ENCODE results near the gene ZNF808.
"Not testable (repeated sequence)": the region's sequence is repeated elsewhere in the genome, so short reads cannot be mapped to it uniquely, and the experiment has no call there.

The ZNF808 gene

DNA sequence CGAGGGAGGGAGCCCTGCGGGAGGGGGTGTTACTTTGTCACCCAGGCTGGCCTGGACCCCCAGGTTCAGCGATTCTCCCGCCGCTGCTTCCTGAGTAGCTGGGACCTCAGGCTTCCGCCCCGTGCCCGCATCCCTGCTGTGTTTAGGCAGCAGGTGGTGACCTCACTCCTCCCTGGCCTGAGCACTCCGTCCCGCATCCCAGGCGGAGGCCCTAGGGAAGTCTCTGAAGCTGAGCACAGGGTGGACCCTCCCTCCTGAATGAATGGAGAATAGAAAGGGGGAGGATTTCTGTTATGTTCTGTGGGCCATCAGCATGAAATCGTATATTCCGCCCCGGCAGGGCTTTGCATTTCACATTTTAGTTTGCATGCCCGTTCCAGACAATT lies 7.9 kb downstream of the ZNF808 start:
- not testable (repeated sequence) for FAIRE-seq; DNase-seq (ENCODE audit: extremely low spot score, insufficient read length, low read depth)

DNA sequence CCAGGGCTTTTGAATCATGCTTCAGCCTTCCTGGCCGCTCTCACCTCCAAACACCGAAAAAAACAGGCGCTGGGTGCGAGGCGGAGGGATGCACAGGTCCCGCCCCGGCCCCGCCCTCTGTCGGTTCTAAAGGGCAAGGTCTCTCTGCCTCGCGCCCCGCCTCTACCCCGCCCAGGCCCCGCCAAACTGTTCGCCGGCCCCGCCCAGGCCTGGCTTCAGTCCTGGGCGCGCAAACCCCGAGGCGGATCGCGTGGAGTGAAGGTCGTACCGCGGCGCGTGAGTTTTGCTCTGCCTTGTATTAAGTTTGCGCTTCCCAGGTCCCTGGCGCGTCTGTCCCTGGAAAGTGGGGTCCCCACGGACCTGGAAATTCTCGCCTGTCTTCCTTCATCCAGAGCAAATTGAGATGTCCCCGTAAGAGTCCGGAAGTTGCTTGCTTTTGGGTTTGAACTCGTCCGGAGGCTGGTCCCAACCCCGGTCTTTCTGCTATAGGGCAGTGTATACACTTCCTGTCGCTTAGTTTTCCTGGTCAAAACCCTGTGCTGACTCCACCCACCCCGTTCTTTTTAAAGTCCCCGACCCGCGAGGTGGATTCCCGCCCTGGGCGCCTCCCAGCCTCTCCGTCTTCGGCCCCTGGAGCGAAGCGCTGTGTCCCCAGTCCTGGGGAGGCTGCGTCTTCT lies 8.4 kb downstream of the ZNF808 start:
- peak; percentile 86 for FAIRE-seq
- DNase-seq (ENCODE audit: extremely low spot score, insufficient read length, low read depth), result peak; percentile 30

- DNase-seq (ENCODE audit: extremely low spot score, insufficient read length, low read depth), result no peak
- FAIRE-seq, result no peak
Measured at GRCh38 chr19:52536448-52536800, 9.0 kb downstream of the ZNF808 start.

- not testable (repeated sequence) for FAIRE-seq; DNase-seq (ENCODE audit: extremely low spot score, insufficient read length, low read depth)
Measured at GRCh38 chr19:52538815-52539214, 11.3 kb downstream of the ZNF808 start.

DNA sequence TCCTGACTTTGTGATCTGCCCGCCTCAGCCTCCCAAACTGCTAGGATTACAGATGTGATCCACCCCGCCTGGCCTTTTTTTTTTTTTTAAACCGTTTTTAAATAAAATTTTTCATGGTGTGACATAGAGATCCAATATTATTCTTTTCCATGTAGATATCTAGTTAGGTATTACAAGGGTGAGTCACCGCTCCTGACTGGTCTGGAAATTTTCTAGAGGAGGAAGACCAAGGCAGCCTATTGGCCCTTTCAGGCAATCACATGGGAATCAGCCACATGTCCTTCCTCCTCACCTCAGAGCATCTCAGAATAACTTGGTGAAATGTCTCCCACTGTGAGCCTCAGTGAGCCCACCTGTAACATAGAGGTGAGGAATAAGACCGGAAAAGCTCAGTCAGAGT lies 13.7 kb downstream of the ZNF808 start:
- DNase-seq (ENCODE audit: extremely low spot score, insufficient read length, low read depth); FAIRE-seq: not testable (repeated sequence)

DNA sequence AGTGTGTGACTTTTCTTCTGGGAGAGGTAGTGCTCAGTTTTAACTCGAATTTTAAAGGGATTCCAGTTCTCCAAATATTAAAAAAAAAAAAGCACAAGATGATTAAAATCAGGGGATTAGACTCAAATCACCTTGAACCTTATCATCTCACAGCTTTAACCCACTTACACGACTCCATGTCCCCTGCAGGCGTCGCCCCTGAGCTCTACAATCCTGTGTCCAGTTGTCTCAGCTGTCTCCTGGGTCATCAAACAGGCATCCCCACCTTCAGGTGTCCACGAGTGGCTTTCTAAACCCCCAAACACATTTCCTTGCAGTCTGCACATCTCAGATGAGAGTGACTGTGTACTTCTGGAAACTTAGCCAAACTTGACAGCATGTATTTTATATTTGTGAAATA lies 14.1 kb downstream of the ZNF808 start:
- FAIRE-seq, result no peak
- DNase-seq (ENCODE audit: extremely low spot score, insufficient read length, low read depth), result no peak

DNA sequence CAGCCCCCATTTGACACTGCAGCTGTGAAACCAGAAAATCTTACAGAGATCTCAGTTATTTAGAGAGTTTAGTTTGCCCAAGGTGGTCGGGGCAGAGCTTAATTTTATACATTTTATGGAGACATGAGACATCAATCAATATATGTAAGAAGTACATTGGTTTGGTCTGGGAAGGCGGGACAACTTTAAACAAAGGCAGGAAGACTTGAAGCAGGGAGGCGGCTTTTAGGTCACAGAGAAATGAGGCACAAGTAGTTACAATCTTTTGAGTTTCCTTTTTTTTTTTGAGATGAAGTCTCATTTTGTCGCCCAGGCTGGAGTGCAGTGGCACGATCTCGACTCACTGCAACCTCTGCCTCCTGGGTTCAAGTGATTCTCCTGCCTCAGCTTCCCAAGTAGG lies 15.1 kb downstream of the ZNF808 start:
- not testable (repeated sequence) for FAIRE-seq; DNase-seq (ENCODE audit: extremely low spot score, insufficient read length, low read depth)

DNA sequence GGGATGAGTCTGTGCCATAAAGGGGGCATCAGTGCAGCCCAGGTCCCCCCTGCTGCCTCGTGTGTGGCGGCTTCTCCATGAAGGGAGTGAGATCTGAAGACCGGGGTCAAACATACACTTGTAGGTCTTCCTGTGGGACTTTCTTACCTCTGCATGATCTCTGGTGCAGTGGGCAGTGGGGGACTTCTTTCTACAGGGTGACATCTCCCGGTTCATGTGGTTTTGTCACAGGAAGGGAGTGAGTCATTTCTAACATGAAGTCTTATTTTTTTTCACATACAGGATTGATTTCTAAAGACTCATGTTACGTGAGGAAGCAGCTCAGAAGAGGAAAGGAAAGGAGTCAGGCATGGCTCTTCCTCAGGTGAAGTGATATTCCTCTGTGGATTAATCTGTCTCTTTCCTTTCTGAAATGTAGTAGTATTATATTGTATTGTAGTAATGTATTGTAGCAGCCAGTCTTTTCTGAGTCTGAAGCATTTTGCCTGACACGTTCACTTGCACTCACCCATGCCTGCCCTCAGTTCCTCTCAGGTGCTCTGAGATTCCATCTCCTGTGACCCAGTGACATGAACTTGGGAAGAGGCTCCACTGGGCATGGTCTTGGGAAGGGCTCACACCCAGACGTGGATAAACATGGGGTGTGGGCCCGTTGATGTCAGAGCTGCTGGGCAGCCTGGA lies 15.7 kb downstream of the ZNF808 start:
- FAIRE-seq (peak; percentile 67), DNase-seq (ENCODE audit: extremely low spot score, insufficient read length, low read depth) (no peak)

GRCh38 chr19:52554216-52554971 lies 26.9 kb downstream of the ZNF808 start:
- FAIRE-seq (no peak), DNase-seq (ENCODE audit: extremely low spot score, insufficient read length, low read depth) (no peak)

DNA sequence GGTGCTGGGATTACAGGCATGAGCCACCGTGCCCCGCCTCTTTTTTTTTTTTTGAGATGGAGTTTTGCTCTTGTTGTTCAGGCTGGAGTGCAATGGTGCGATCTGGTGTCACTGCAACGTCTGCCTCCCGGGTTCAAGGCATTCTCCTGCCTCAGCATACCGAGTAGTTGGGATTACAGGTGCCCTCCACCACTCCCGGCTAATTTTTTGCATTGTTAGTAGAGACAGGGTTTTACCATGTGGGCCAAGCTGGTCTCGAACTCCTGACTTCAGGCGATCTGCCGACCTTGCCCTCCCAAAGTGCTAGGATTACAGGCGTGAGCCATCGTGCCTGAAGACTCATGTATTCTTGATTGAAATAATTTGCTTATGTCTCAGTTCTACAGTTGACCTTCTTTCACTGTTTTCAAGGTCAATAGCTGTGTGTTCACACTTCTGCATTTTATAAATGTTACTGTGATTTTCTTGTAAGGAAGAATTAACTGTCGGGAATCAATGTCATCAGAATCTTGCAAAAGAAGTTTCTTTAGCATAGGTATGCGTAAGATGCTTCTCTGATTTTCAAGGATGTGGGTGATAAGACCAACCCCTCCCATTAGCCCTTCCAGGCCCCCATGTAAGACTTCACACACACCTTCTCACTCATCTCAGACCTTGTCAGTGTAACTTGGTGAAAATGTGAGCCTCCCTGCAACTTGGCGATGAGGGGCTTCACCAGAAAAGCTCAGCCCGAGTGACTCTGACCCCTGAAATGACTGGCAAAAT lies 29.9 kb downstream of the ZNF808 start:
- no peak for DNase-seq (ENCODE audit: extremely low spot score, insufficient read length, low read depth)
- FAIRE-seq, result no peak

- not testable (repeated sequence) for DNase-seq (ENCODE audit: extremely low spot score, insufficient read length, low read depth); FAIRE-seq
Measured at GRCh38 chr19:52558732-52559445, 31.4 kb downstream of the ZNF808 start.

- not testable (repeated sequence) for FAIRE-seq; DNase-seq (ENCODE audit: extremely low spot score, insufficient read length, low read depth)
Measured at GRCh38 chr19:52561611-52562010, 34.1 kb downstream of the ZNF808 start.

- DNase-seq (ENCODE audit: extremely low spot score, insufficient read length, low read depth) (no peak), FAIRE-seq (no peak)
Measured at GRCh38 chr19:52566121-52566520, 38.7 kb downstream of the ZNF808 start.

DNA sequence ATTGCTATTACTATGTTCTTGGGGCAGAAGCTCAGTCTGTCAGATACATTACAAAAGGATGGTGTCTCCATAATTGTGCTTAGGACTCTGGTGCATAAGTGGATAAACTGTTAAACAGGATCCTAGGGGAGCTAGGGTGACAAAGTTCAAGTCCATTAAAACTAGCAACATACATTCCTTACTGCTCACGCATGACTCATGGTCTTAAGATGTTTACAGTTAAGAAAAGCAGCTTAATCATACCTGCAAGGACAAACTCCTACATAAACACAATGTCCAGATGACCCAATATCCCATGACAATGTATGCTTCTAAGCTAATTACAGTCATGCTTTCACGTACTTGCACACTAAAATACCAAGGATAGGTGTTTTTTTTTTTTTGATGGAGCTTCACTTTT lies 39.1 kb downstream of the ZNF808 start:
- no peak for FAIRE-seq
- no peak for DNase-seq (ENCODE audit: extremely low spot score, insufficient read length, low read depth)

- DNase-seq (ENCODE audit: extremely low spot score, insufficient read length, low read depth), result no peak
- FAIRE-seq, result no peak
Measured at GRCh38 chr19:52567921-52568320, 40.5 kb downstream of the ZNF808 start.

GRCh38 chr19:52569638-52569999 lies 42.2 kb downstream of the ZNF808 start:
- FAIRE-seq; DNase-seq (ENCODE audit: extremely low spot score, insufficient read length, low read depth): not testable (repeated sequence)

- DNase-seq (ENCODE audit: extremely low spot score, insufficient read length, low read depth), result peak; percentile 75
- FAIRE-seq, result peak; percentile 70
Measured at GRCh38 chr19:52570000-52570861, 42.8 kb downstream of the ZNF808 start, which contains the start of gene ZNF701. ZNF701 (plus strand) TSS chr19:52570287; CDS start chr19:52574148, 3,861 bp downstream.

GRCh38 chr19:52584736-52585440 lies 57.4 kb downstream of the ZNF808 start:
- no peak for DNase-seq (ENCODE audit: extremely low spot score, insufficient read length, low read depth)
- no peak for FAIRE-seq
